ENCODE data around the gene DDX43. TPM values are rescaled to one million over a fixed set of nuclear protein-coding genes. Genes with fewer than 3 reads are reported as not detected.

DDX43 gene
- polyA plus RNA-seq, 1 donor from 2014 or later = not detected

- Histone ChIP-seq H3K9me3 (ENCODE audit: low read length) (no peaks in the 10 kb centered on the region), H3K27ac (ENCODE audit: low read length) (no peak overlapping the region), H3K9me2 (ENCODE audit: insufficient read depth, low read length) (no peaks in the 10 kb centered on the region), H3K36me3 (ENCODE audit: insufficient read depth, low read length) (no peaks in the 10 kb centered on the region), H3K4me3 (ENCODE audit: low read length) (no peak overlapping the region), H3K27me3 (ENCODE audit: insufficient read depth, low read depth, low read length) (no peaks in the 10 kb centered on the region), H3K9ac (ENCODE audit: low read length) (no peak overlapping the region), H2AFZ (ENCODE audit: low read depth, low read length) (no peak overlapping the region), H3K4me2 (ENCODE audit: low read length) (no peak overlapping the region), H3K79me2 (replicated peaks; ENCODE audit: insufficient read depth, low read length) (no peaks in the 10 kb centered on the region), H3F3A (ENCODE audit: insufficient read depth, low read length, poor library complexity, severe bottlenecking) (no peaks in the 10 kb centered on the region), H4K20me1 (ENCODE audit: insufficient read depth) (no peaks in the 10 kb centered on the region)
- TF ChIP-seq TAF1 (IDR thresholded peaks at IDR 0.05; ENCODE audit: low read depth) (no peak), CTCF (IDR thresholded peaks at IDR 0.05; ENCODE audit: poor library complexity, severe bottlenecking) (no peak), POLR2AphosphoS5 (IDR thresholded peaks at IDR 0.05) (no peak), EZH2 (IDR thresholded peaks at IDR 0.05; ENCODE audit: borderline replicate concordance, insufficient read depth, low read length, poor library complexity, severe bottlenecking) (no peak), REST (IDR thresholded peaks at IDR 0.05; ENCODE audit: borderline replicate concordance) (no peak), SMC3 (conservative IDR thresholded peaks at IDR 0.05; ENCODE audit: poor library complexity) (no peak), RAD21 (conservative IDR thresholded peaks at IDR 0.05) (no peak), EP300 (conservative IDR thresholded peaks at IDR 0.05; ENCODE audit: poor library complexity, severe bottlenecking) (no peak), MXI1 (conservative IDR thresholded peaks at IDR 0.05; ENCODE audit: poor library complexity, severe bottlenecking) (no peak)
Observed at GRCh38 chr6:73409395-73409794, 14.8 kb downstream of the DDX43 start.

DNA sequence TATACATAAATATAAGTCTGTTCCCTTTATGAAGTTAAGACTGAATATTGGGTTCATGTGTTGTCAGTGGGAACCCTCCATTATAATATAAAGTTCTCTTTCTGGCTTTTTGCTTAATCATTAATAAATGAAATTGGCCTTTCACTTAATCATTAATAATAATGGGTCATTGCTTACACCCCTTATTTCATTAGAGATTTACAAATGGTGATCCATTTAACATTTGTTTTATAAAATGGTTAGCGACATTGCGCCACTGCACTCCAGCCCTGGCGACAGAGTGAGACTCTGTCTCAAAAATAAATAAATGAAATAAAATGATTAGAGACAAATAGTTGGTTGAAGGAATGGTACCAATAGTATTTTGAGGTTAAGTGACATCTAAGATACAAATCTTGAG, 18.5 kb downstream of the DDX43 start:
- no peaks in the 10 kb centered on the region for H4K20me1 ChIP-seq (ENCODE audit: insufficient read depth)
- H3K27me3 ChIP-seq (ENCODE audit: insufficient read depth, low read depth, low read length) = no peaks in the 10 kb centered on the region
- no peak overlapping the region for H3K4me3 ChIP-seq (ENCODE audit: low read length)
- H3F3A ChIP-seq (ENCODE audit: insufficient read depth, low read length, poor library complexity, severe bottlenecking) = no peaks in the 10 kb centered on the region
- H3K27ac ChIP-seq (ENCODE audit: low read length) = no peak overlapping the region
- no peaks in the 10 kb centered on the region for H3K36me3 ChIP-seq (ENCODE audit: insufficient read depth, low read length)
- H2AFZ ChIP-seq (ENCODE audit: low read depth, low read length) = no peak overlapping the region
- H3K9ac ChIP-seq (ENCODE audit: low read length) = no peak overlapping the region
- H3K79me2 ChIP-seq (replicated peaks; ENCODE audit: insufficient read depth, low read length) = no peaks in the 10 kb centered on the region
- TF ChIP-seq CTCF (IDR thresholded peaks at IDR 0.05; ENCODE audit: poor library complexity, severe bottlenecking) = no peak
- no peak overlapping the region for H3K4me2 ChIP-seq (ENCODE audit: low read length)
- H3K9me2 ChIP-seq (ENCODE audit: insufficient read depth, low read length) = no peaks in the 10 kb centered on the region
- no peaks in the 10 kb centered on the region for H3K9me3 ChIP-seq (ENCODE audit: low read length)
